ENCODE data around the gene MCC.

MCC gene

DNA sequence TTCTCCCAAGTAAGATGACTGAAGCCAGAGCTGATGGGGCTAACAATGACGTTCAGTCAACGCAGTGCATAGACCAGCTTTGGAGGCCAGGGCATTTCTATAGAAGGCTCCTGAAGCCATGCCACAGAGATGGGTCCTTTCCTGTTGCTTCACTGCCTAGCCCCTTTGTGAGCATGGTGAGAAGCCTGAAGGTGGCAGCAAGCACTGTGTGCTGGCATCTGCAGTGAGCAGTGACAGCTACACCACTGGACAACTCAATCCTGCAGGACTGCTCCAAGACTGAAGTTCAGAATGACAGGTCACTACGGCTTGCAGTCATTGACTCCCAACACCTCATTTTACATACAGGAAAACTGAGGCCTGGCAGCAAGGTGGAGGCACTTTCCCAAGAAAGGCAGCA lies 282.4 kb downstream of the MCC start:
- Mint-ChIP-seq H3K27me3 (ENCODE audit: low read depth) (peaks cover 4% of the 10 kb centered on the region), H3K9me3 (no peaks in the 10 kb centered on the region), H3K4me3 (no peak overlapping the region), H3K36me3 (ENCODE audit: low read depth) (no peaks in the 10 kb centered on the region), H3K27ac (no peak overlapping the region), H3K4me1 (ENCODE audit: low read depth) (no peaks in the 10 kb centered on the region)
- DNase-seq (ENCODE audit: low spot score): no peak

DNA sequence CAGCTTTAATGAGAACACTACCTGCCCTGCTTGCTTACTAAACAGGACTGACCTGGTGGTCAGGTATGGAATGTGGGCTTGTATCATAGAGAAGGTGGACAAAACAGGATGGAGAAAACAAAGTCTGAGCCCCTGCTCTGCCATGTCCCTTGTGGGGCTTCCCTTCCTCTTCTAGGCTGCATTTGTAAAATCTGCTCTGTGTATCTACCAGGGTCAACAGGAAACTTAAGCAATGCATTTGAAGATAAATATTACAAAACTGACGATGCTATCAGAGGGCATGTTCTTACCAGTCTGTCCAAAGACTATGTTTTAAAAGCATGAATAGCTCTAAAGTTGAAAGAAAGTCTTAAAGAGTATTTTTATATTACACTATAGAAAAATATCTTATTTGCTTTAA lies 282.9 kb downstream of the MCC start:
- H3K27me3 Mint-ChIP-seq (ENCODE audit: low read depth): peaks cover 4% of the 10 kb centered on the region
- H3K9me3 Mint-ChIP-seq: no peaks in the 10 kb centered on the region
- H3K4me1 Mint-ChIP-seq (ENCODE audit: low read depth): no peaks in the 10 kb centered on the region
- no peak overlapping the region for H3K4me3 Mint-ChIP-seq
- H3K27ac Mint-ChIP-seq: no peak overlapping the region
- no peaks in the 10 kb centered on the region for H3K36me3 Mint-ChIP-seq (ENCODE audit: low read depth)
- DNase-seq (ENCODE audit: low spot score): no peak

DNA sequence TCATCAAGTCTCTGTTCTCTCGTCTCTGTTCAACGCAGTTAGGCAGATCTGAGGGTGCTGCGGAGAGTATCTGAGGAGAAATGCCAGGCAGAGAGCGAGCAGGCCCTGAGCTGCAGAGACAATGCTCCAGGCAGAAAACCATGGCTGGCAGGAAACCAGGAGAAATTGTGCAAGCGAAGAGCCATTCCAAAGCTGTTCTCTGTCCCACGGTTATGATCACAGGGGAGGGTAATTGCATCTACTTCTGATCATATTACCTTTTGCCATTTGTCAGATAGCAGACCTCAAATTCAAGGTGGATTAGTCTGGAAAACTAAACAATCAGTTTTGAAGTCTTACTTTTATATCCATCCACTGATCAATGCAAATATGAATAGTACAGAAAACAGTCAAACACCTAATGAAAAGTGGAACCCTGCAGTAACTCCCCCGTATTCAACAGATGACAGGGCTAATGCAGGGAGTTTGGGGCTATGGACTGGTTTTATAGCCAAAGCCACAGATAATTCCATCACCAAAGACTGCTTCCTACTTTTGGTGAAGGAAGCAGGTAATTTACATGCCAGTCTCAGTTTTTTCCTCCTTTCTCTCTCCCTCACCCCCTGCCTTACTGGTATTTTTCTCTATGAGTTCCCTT lies 283.6 kb downstream of the MCC start:
- H3K4me3 Mint-ChIP-seq: no peak overlapping the region
- DNase-seq (ENCODE audit: low spot score): no peak
- H3K27ac Mint-ChIP-seq: no peak overlapping the region
- peaks cover 4% of the 10 kb centered on the region for H3K27me3 Mint-ChIP-seq (ENCODE audit: low read depth)
- no peaks in the 10 kb centered on the region for H3K9me3 Mint-ChIP-seq
- H3K36me3 Mint-ChIP-seq (ENCODE audit: low read depth): no peaks in the 10 kb centered on the region
- H3K4me1 Mint-ChIP-seq (ENCODE audit: low read depth): no peaks in the 10 kb centered on the region

DNA sequence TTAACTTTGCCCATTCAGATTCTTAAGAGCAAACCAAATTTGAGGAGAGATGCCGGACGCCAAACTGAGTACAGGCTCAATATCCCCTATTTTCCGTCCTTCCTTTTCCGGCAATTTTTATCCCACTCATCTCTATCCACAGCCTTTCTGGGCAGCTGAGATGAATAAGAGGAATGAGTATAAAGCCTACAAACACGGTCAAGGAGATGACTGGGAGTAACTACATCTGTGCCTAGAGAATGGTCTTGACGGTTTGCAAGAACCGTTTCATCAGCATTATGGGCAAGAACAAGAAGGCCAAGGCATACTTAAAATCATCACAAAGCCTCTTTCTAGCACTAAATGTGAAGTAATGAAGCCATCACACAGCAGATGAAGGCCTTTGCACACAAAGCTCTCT lies 284.3 kb downstream of the MCC start:
- Mint-ChIP-seq H3K9me3 (no peaks in the 10 kb centered on the region), H3K36me3 (ENCODE audit: low read depth) (no peaks in the 10 kb centered on the region), H3K27ac (no peak overlapping the region), H3K4me3 (no peak overlapping the region), H3K4me1 (ENCODE audit: low read depth) (no peaks in the 10 kb centered on the region), H3K27me3 (ENCODE audit: low read depth) (peaks cover 2% of the 10 kb centered on the region)
- no peak for DNase-seq (ENCODE audit: low spot score)

DNA sequence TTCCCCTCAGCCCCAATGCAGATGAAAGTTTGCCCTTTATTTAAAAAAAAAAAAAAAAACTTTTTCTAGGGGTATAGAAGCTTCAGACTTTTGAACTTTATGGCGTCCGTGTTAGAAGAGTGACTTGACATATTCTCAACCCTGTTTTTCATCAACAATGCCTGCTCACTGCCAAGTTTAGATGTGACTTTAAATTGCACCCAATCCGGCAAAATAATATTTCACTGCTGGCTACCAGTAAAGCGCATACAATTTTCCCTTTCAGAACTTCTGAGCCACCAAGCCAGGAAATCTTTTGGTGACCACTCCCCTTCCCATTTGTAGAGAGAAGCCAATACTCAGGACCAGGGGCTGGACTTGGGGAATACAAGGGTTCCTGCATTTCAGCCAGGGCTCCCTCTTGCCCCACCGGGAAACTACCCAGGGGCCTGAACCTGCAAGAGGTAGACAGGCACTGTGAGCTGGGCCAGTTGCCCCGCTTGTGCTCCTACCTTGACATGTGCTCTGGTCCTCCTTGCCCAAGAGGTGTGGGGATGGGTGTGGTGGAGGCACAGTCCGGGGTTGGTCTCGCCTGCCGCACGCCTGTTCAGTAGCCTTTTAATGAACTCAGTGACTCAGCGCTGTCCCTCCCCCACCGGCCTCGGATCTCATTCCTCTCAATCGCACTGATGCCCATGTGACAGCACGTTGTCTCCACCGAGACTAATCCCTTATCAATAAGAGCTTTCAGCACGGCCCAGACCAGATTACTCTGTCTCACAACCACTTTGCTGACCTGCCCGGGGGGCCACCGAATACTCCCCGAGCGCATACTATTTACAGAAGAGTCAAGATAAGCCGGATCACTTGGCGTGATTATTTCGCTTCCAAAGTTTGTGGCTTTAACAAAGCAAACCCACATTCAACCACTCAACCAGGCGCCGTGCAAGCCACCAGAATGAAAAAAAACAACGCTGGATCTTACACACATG lies 285.2 kb downstream of the MCC start:
- H3K27me3 Mint-ChIP-seq (ENCODE audit: low read depth): peaks cover 2% of the 10 kb centered on the region
- no peaks in the 10 kb centered on the region for H3K4me1 Mint-ChIP-seq (ENCODE audit: low read depth)
- no peak overlapping the region for H3K27ac Mint-ChIP-seq
- H3K9me3 Mint-ChIP-seq: no peaks in the 10 kb centered on the region
- H3K4me3 Mint-ChIP-seq: no peak overlapping the region
- no peaks in the 10 kb centered on the region for H3K36me3 Mint-ChIP-seq (ENCODE audit: low read depth)
- DNase-seq (ENCODE audit: low spot score): no peak

DNA sequence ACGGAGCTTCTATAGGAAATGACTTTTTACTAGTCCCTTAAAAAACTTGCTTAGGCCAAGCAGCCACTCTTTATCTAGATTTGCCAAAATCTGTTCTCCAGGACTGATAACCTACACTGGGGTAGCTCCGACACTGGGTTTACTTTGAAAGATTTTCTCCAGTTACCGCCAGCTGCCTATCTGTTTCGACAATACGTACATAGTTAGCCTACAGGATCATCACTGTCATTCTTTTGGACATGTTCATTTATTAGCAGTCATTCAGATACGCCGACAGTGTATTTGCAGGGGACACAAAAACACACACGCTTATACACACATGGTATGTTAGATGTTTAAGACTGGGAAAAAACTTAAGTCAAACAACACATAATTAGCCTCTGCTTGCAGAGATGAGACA lies 286.0 kb downstream of the MCC start:
- H3K4me1 Mint-ChIP-seq (ENCODE audit: low read depth): no peaks in the 10 kb centered on the region

DNA sequence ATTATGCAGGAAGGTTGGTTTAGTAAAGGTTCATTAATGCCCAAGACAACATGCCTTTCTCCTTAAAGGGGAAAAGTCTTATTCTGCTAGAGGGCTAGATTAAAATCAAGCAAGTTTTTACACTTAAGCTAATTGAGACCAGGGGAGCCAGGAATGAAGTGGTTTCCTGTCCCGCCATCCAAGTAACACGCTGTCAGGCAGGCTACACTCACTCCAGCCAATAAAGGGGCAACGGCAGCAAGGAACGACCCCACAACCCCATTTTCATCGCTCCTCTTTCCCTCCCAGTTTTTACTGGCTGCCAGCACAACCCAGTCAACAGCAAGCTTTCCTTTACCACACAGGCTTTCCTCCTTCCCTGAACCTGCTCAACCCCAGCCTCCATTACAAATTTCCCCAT lies 286.5 kb downstream of the MCC start:
- no peaks in the 10 kb centered on the region for H3K36me3 Mint-ChIP-seq (ENCODE audit: low read depth)
- H3K27ac Mint-ChIP-seq: no peak overlapping the region
- DNase-seq (ENCODE audit: low spot score): no peak
- H3K4me3 Mint-ChIP-seq: no peak overlapping the region
- H3K4me1 Mint-ChIP-seq (ENCODE audit: low read depth): no peaks in the 10 kb centered on the region
- H3K9me3 Mint-ChIP-seq: no peaks in the 10 kb centered on the region
- peaks cover 2% of the 10 kb centered on the region for H3K27me3 Mint-ChIP-seq (ENCODE audit: low read depth)

More for the DNA sequence above, 286.0 kb downstream of the MCC start:
- Mint-ChIP-seq H3K9me3 (no peaks in the 10 kb centered on the region), H3K27me3 (ENCODE audit: low read depth) (peaks cover 2% of the 10 kb centered on the region), H3K36me3 (ENCODE audit: low read depth) (no peaks in the 10 kb centered on the region), H3K27ac (no peak overlapping the region), H3K4me3 (no peak overlapping the region)
- no peak for DNase-seq (ENCODE audit: low spot score)

DNA sequence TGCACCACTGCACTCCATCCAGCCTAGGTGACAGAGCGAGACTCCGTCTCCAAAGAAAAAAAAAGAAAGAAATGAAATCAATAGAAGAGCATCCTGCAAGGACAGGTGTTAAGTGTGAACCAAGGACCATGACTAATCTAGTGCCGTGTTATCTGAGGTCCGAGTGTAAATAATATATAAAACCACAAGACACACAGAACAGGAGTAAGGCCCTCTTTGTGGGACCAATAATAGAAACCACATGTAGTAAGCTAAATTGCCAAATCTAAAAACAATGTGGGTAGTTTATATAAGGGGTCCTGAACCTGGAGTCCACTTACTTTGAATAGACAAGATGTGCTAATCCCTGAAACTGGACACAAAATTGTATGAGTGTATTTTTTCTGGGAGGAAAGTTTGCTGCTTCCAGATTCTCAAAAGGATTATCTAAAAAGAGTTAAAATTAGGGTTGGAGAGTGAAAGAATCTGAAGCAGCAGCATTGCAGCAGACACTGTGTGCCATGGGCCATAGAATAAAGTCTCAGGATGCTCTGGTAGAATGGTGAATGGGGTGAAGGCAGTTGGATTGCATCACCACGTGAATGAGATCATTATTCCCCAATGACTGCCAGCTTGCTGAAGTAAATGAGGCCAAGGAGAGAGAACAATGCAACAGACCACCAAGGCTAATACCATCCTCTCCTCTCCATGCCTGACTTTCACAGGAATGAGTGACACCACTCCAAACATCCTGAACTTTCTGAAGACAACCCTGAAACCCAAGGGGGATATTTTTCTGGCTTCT lies 288.9 kb downstream of the MCC start:
- no peak for DNase-seq (ENCODE audit: low spot score)
- H3K4me1 Mint-ChIP-seq (ENCODE audit: low read depth): no peaks in the 10 kb centered on the region
- no peak overlapping the region for H3K27ac Mint-ChIP-seq
- no peaks in the 10 kb centered on the region for H3K36me3 Mint-ChIP-seq (ENCODE audit: low read depth)
- H3K27me3 Mint-ChIP-seq (ENCODE audit: low read depth): peaks cover 2% of the 10 kb centered on the region
- no peak overlapping the region for H3K4me3 Mint-ChIP-seq
- no peaks in the 10 kb centered on the region for H3K9me3 Mint-ChIP-seq

DNA sequence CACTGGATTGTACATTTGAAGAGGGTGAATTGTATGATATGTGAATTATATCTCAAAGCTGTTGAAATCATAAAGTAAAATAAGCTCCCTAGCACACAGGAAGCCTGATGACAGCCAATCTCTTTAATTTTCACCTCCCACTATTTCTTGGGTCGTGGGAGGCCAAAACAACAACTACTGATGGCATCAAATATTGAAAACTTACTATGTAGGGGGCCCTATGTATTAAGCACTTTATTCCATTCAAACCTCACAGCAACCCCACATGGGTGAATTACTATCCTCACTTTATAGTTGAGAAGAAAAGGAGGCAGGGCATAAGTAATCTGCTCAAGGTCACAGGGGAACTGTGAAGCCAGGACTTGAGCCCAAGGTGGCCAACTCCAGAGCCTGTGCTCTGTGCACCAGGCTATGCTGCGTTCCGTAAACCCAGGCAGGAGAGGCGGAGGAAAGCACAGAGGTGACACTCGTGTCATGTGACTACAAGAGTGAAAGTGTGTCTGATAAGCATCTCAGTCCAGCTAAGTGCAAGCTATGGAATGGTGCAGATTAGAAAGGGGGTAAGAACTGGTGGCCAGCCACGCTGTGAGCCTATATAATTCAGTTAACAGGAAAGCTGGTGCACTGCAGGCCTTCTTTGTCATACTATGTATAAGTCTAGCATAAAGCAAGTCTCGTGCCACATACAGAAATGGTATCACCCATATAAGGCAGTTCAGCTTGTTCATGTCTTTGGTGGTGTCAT lies 290.6 kb downstream of the MCC start:
- no peaks in the 10 kb centered on the region for H3K36me3 Mint-ChIP-seq (ENCODE audit: low read depth)
- no peak overlapping the region for H3K4me3 Mint-ChIP-seq
- H3K27me3 Mint-ChIP-seq (ENCODE audit: low read depth): no peaks in the 10 kb centered on the region
- H3K27ac Mint-ChIP-seq: no peak overlapping the region
- H3K4me1 Mint-ChIP-seq (ENCODE audit: low read depth): no peaks in the 10 kb centered on the region
- no peak for DNase-seq (ENCODE audit: low spot score)
- H3K9me3 Mint-ChIP-seq: no peaks in the 10 kb centered on the region

DNA sequence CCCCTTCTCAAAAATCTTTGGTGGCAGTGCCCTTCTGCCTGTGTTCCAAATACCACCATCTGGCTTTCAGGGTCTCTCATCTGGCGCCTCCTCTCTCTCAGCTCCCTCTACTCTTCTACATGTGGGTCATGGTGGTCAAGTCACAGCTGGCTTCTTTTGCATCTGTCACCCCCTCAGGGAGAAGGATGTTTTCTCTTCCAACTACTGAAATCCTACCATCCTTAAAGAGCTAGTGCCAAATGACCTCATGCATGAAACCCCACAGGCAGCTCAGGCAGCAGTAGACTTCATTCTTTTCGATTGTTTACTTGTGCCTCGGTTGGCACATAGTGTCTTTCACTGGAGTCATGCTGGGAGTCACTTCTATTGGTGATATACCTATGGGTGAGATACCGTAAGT lies 292.5 kb downstream of the MCC start:
- no peak overlapping the region for H3K27ac Mint-ChIP-seq
- DNase-seq (ENCODE audit: low spot score): no peak
- H3K4me1 Mint-ChIP-seq (ENCODE audit: low read depth): no peaks in the 10 kb centered on the region
- no peaks in the 10 kb centered on the region for H3K9me3 Mint-ChIP-seq
- no peaks in the 10 kb centered on the region for H3K36me3 Mint-ChIP-seq (ENCODE audit: low read depth)
- H3K4me3 Mint-ChIP-seq: no peak overlapping the region
- H3K27me3 Mint-ChIP-seq (ENCODE audit: low read depth): no peaks in the 10 kb centered on the region

DNA sequence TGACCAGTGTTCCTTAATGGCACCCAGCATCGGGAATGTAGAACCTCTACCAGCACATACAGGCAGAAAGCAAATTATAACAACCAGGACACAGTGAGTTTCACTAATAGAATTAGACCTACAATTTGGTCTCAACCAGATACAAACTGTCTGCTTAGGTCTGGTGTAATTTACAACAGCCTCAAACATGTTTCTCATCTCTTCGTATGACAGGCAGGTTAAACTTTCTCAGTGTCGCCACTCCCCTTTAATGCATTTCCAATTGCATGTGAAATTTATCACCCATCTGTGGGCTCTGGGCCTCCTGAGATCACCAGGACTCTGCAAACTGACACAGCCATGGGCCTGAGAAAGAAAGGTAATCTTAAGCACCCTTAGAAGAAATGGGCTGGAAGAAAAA lies 293.0 kb downstream of the MCC start:
- Mint-ChIP-seq H3K4me3 (no peak overlapping the region), H3K27me3 (ENCODE audit: low read depth) (no peaks in the 10 kb centered on the region), H3K27ac (no peak overlapping the region), H3K9me3 (no peaks in the 10 kb centered on the region), H3K4me1 (ENCODE audit: low read depth) (no peaks in the 10 kb centered on the region), H3K36me3 (ENCODE audit: low read depth) (no peaks in the 10 kb centered on the region)
- no peak for DNase-seq (ENCODE audit: low spot score)

DNA sequence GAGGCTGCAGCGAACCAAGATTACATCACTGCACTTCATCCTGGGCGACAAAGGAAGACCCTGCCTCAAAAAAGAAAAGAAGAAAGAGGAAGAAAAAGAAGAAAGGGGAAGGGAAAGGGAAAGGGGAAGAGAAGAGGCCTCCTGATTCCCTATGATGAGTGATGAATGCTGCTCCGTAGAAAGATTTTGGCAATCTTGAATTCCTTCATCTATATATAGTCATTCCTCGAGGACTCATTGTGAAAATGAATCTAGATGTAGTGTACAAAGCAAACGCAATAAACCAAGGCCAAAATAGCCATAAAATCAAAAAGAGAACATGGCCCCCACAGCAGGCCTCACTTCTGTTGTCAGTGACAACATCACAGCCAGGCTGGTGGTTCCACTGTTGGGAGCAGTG lies 293.7 kb downstream of the MCC start:
- Mint-ChIP-seq H3K27ac (no peak overlapping the region), H3K36me3 (ENCODE audit: low read depth) (no peaks in the 10 kb centered on the region), H3K9me3 (no peaks in the 10 kb centered on the region), H3K27me3 (ENCODE audit: low read depth) (no peaks in the 10 kb centered on the region), H3K4me1 (ENCODE audit: low read depth) (no peaks in the 10 kb centered on the region), H3K4me3 (no peak overlapping the region)
- no peak for DNase-seq (ENCODE audit: low spot score)

DNA sequence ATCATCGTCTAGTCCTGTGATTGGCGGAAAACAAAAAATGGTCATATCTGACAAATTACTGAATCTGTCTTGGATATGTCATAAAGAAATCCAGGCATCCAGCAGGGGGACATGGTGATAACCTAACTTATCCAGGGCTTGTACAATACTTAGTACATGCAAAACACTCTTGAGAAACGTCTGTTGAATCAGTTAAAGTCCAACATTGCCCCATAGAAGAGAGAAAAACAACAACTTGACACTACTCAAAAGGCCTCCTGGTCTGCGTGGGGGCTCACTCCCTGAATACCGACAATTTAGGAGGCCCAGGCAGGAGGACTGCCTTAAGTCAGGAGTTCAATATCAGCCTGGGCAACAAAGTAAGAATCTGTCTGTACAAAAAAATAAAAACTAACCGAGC lies 294.1 kb downstream of the MCC start:
- Mint-ChIP-seq H3K4me3 (no peak overlapping the region), H3K27me3 (ENCODE audit: low read depth) (no peaks in the 10 kb centered on the region), H3K27ac (no peak overlapping the region), H3K4me1 (ENCODE audit: low read depth) (no peaks in the 10 kb centered on the region), H3K9me3 (no peaks in the 10 kb centered on the region), H3K36me3 (ENCODE audit: low read depth) (no peaks in the 10 kb centered on the region)
- DNase-seq (ENCODE audit: low spot score): no peak
